Measurements from ENCODE around the gene ADAMTSL3. TPM values are rescaled to one million over a fixed set of nuclear protein-coding genes. Genes with fewer than 3 reads are reported as not detected.

The ADAMTSL3 gene
- total RNA-seq, 1 experiment from 2014 or later = not detected

DNA sequence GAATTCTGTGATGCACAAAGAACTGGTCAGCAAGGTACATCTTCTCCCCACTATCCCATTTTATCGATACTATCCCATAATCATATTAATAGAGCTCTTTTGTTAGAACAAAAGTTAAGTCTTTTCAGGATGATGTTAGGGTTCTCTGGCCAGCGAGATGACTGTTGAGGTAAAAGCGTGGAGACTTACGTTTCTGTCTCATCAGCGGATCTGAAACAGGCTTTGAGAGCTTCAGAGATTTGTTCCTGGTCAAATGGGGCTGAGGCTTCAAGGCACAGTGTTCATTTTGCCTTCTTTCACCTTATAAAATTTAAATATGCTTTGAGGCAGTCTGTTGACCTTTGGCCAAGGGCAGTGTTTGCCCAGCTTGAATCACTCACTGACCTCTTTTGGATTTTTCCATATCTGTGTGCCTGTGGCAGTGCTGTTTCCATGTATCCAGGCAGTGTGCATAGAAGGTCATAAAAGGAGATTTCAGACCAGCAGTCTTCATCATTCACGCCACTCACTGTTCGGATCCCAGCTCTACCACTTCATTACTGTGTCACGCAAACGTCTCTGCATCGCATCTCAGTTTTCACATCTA lies 3.1 kb downstream of the ADAMTSL3 start:
- DNase-seq (ENCODE audit: low read depth) = no peak

DNA sequence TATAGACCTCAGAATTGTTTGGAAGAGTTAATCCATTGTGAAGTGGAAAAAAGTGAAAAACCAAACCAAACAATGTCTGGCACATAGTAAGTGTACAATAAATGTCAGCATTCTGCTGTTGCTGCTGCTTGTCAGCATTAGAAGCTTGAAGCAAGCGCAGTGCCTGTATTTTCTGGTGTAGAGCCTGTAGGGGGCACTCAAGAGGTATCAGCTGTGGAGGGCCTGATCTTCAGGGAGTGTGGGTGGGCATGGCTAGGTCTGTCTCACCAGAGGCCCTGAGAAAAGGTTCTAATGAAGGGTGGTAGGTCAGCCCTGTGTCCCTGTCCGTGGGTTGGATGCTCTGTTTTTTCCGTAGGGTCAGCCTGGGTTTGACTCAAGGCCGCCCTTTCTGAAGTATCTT lies 3.6 kb downstream of the ADAMTSL3 start:
- DNase-seq (ENCODE audit: low read depth) = no peak

DNA sequence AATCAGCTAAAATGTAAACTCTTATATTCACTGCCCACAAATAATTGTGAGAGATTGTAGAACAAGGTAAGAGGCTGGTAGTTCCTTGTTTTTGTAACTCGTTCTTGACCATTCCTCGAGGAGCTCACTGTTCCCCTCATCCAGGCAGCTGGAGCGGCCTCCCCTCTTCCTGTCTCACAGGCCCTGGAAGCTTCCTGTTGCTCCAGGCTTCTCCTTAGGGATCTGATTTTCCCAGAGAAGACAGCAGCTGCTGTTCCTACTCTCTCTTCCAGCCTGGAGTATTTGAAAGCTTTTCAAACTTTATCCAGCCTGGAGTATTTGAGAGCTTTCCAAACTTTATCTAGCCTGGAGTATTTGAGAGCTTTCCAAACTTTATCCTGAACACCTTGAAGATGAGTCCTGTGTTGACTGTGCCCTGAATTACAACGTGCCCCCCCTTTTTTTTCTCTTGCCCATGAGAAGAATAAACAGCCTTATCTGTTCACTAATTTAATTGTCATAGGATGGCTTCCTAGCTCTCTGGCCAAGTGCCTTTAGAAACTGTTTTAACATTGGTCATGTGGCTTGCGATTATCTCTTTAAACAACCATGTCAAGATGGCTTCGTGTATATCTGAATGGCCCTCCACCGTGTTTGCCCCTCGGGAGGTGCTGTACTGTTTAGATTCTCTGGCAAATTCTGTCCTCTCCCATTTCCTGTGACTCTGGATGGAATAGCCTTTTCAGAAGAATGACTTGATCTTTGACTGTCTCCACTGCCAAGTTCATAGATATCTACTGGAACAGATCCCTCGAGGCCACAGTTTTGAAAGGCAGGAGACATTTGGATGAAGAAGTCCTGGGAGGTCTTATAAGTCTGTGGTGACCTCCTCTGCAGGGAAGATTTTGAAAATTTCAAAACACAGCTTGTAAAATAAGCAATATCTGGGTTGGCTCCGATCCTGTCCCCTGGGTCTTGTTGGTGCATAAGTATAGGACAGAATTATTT lies 4.8 kb downstream of the ADAMTSL3 start:
- no peak for DNase-seq (ENCODE audit: low read depth)

DNA sequence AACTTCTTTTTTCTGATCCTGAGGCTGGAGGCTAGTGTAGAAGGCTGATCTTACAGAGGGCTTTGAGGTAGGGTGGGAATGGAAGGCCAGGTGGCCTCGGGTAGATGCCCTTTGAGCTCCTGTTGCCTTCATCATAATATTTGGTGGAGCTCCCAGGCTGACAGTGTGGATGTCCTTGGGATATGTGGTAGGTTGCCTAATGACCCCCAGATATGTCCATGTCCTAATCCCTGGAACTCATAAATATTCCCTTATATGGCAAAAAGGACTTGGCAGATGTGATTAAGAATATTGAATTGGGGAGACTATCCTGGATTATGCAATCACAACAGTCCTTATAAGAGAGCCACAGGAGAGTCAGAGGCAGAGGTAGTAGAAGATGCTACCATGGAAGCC lies 5.5 kb downstream of the ADAMTSL3 start:
- DNase-seq (ENCODE audit: low read depth) = no peak

DNA sequence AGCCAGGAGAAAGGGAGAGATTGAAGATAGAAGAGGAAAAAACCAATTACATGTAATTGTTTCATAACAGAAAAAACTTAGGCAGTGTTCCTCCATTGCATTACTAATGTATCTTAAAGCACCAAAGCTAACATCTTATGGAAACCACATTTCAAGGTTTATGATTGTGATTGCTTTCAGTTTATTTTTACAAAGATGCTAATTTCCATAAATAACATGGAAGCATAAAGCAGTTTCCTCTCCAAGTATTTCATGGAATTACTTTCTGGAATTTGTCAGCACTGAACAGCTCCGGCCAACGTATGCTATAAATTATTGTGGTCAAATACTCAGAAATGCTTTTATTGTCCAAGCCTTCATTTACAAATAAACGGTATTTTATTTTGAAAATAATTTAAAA lies 11.6 kb downstream of the ADAMTSL3 start:
- no peak for DNase-seq (ENCODE audit: low read depth)

DNA sequence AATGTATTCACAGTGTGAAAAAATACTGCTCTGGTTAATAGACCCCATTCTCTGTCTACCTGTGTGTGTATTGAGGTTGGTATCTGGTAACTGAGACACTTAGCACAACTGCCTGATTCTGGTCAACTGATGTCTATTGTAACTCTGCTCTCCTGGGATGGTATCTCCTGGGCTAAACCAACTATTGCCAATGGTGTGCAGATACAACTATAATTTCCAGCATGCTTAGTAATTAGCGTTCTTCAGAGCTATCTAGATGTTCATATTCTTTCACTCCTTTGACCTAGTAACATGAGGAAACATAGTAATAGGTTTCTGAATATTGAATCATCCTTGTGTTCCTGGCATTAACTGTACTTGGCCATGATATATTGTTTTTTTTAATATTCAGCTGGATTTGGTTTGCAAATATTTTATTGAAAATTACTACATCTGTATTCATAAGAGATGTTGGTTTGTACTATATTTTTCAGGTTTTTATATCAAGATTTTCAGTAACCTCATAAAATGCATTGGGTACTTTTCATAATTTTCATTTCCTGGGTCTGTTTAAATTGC lies 16.8 kb downstream of the ADAMTSL3 start:
- DNase-seq (ENCODE audit: low read depth) = no peak

DNA sequence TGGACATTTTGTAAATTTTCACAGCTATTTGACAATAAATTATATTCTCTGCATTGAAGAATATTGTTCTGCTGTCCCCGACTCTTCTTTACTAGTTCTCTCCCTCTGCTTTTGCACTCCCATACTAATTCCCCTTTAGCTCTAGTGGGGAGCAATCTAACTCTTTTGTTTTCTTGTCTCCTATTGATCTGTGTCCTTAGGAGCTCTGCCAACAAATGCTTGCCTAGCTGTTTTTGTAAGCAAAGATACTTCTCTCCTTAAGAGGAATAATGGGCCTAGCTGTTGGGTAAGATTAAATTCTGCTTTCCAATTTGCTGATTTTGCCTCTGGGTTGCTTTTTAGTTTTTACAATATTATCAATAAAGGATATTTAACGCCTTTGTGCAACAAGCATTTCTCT lies 17.7 kb downstream of the ADAMTSL3 start:
- DNase-seq (ENCODE audit: low read depth) = no peak

DNA sequence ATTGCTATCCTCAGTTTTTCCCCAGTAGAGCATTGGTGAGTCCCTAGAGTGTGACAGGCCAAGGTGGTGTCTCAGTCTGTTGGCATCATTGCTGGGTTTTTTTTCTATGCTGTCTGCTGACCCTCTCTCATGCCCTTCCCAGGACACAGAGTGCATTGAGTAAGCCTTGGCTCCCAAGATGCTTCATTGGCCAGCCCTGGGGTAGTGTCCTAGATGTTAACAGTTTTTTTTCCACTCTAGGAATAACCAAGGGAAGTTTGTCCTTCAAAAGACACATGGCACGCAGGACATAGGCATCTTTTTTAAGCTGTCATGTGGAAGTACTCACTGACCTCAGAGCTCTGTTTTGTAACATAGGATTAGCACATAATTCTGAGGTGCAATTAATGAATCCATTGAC lies 19.5 kb downstream of the ADAMTSL3 start:
- no peak for DNase-seq (ENCODE audit: low read depth)

DNA sequence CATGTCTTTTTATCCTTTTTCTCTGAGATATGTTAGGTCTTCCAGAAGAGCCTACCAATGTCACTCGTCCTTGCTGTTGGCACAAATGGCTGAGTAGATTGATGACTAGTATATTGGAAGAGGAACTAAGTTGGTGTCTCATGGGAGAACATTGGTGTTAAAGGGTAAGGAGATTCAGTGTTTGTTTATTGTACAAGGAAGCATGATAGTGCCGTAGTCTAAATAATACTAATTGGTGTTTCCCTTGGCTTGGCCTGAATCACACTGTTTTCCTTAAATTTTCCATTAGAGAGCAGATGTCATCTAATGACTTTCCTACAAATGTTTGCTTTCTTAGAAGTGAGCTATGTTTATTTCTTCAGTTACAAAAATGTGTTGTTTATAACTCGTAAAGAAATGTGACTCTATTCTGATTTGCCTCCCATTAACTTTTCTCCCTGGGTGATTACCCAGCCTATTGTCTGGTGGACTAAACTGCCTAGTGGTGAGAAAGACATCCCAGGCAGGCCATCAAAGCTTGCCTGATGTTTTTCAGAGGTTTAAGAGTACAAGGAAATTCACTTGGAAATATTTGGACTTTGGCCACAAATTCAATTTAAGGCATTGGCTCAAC lies 28.7 kb downstream of the ADAMTSL3 start:
- DNase-seq (ENCODE audit: low read depth) = no peak

DNA sequence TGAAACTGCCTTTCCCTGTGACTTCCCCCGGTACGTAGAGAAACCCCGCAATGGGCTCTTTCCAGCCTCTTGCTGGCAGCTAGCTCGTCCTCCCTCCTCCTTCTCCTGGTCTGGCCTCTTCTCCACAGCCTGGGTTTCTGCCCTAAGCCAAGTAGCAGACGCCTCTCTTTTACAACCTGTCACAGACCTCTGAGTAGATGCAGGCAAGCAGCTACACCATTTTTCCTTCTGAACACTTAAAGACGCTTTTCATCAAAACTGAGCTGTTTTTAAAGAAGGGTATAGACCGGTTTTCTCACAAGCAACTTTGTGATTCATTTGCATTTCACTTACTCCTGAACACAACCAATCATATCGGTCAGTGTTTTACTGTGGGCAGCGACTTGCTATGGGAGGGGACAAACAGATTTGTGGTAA lies 32.0 kb downstream of the ADAMTSL3 start:
- DNase-seq (ENCODE audit: low read depth) = no peak

DNA sequence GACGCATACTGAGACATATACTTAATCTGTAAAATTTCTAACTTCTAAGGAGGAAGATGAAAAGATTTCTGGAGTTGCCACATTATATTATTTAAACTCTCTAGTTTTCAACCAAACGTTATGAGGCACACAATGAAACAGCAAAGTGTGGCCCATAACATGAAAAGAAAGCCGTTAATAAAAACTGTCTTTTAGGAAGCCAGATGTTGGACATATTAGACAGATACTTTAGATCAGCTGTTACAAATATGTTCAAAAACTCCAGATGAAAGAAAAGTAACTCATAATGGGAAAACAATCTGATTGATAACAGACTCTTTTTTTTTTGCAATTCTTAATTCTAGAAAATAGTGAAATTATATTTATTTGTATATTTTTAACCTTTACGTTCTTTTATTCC lies 34.3 kb downstream of the ADAMTSL3 start:
- DNase-seq (ENCODE audit: low read depth) = no peak

DNA sequence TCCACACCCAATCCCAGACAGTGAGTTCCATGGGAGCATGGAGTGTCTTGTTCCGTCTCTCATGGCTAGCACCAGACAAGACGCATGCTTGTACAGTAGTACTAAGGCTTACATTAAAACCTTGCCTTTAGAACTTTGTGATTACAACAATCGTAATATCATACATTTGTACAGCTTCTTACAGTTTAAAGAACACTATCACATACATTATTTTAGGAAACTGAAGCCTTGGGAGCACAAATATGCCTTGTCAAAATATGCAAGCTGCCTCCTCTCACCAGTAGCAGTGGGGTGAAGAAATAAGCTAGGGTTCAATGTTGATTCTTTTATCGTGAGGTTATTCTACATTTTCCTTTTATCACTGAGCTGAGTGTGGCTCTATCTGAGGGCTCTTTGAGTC lies 36.8 kb downstream of the ADAMTSL3 start:
- no peak for DNase-seq (ENCODE audit: low read depth)

DNA sequence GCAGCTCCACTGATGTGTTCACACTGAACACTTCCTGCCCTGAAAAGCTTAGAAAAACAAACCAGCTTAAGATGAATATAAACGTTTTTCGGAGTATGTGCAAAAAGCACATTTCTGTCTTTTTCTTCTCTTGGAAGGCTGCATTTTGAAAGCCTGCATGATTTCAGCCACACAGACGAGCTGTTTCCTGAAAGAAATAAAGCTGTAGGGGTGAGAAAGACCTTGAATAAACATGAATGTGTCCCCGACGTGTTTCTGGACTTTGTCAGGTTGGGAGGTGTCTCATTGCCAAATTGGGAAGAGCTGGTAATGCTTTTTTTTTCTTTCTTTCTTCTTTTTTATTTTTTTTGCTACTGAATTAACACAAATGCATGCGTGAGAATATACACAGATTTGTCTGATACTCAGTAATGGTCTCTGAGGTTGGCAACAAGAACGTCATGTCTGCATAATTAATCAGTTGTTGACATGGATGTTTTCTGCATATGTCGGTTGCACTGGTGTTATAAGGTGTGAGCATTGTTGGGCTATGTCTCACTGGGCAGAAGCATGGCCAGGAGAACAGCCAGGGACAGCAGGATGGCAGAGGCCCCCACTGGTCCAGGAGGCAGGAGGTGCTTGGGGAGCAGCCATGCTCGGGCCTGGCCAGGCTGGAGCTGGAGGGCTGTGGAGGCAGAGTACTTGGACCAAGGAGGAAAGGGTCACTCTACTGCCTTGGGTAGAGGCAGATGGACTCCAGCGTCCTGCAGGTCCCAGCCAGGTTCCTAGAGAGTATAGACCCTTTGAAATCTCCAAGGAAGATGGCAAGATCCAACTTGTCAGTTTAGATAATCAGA lies 39.0 kb downstream of the ADAMTSL3 start:
- no peak for DNase-seq (ENCODE audit: low read depth)

DNA sequence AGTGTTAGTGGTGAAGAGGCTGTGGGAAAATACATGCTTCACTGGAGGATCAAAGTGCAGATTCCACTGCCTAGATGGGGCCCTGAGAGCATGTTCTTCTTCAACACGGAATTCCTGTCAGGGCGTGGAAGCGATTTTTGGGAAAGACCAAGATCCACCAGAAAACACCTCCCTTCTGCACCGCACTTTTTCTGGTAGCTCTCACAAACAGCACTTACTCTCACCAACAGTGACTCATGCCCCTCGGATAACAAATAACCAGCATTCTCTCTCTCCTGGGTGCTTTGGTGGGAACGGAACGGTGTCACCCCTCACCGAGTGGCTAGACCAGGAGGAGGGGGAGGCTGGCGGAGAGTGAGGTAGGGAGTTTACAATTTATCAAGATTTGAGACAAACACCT lies 40.1 kb downstream of the ADAMTSL3 start:
- DNase-seq (ENCODE audit: low read depth) = peak; percentile 2

DNA sequence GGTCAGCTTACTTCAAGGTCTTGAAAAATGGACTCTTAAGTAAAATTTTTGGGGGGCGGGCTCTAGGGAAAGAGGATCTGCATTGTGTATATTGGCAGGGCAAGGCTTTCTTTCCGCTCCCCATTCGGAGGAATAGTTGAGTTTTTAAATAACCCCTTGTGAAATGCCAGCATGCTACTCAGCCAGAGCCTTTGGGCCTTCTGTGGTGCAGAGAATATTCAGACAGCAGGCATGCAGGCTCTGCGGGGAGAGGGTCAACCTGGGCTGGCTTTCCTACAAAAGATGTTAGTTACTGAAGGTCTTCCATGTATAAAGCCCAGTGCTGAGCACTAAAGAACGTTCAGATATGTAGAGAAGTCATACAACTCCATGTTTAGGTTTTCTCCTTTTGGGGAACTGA lies 40.6 kb downstream of the ADAMTSL3 start:
- DNase-seq (ENCODE audit: low read depth) = no peak

DNA sequence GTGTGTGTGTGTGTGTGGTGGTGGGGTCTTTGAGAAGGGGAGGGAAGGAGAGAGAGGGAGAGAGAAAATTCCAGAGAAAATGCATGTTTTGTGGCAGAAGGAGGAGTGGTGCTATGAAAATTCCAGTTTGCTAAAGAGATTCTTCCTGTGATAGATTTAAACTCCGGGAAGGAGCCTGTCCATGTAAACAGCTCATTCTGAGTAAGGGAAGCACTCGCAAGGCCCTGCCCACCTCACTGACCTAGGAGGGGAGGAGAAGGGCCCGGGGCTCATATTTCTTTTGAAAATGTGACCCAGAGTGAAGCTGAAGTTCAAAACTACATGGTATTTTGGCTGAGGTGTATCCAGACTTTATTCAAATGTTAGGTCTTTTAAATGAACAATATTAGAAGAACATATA lies 41.3 kb downstream of the ADAMTSL3 start:
- no peak for DNase-seq (ENCODE audit: low read depth)

DNA sequence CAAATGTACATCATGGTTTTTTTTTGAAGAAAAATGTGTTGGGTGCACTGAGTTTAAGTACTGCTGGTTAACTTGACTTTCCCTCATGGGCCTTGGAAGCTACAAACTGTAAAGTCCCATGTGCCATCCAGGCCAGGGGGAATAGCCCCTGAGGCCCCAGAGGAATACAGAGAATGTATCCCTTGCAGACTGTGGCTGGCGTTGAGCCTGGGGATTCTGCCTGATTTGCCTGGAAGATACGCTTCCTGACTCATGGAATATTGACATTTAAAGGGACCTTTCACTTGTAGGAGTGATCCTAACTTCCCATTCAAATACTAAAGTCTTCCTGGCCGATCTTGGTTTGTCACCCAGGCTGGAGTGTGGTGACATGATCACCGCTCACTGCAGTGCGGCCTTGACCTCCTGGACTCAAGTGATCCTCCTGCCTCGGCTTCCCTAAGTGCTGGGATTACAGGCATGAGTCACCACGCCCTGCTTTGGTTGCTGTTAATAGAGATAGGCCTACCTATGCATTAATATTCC lies 42.0 kb downstream of the ADAMTSL3 start:
- peak; percentile 3 for DNase-seq (ENCODE audit: low read depth)

DNA sequence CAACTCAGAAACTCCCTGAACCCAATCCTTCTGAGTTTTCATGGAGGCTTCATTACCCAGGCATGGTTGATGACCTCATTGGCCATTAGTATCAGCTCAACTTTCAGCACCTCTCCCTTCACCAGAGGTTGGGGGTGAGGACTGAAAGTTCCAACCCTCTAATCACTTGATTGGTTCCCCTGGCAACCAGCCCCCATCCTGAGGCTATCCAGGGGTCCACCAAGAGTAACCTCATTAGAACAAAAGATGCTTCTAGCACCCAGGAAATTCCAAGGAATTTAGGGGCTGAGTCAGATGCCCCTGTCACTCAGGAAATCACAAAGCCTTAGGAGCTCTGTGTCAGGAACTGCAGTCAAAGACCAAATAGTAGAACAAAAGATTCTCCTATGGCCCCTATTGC lies 43.8 kb downstream of the ADAMTSL3 start:
- DNase-seq (ENCODE audit: low read depth) = no peak

DNA sequence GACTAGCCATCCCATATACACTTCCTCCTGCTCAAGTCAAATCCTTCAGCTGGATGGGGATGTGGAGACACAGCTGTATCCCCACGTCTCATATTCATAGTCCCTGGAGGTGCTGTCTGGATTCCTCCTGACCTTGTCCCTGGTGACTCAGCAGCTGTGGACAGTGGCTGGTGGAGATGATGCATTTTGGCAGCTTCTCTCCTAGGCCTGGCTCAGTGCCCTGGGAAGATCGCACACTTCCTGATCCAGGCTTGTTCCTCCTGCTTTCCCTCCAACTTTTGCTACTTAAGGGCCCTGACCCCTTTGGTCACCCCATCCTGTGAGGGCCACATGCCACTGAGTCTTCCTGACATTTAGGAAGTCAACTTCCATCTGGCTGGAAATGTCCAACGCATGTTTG lies 44.4 kb downstream of the ADAMTSL3 start:
- DNase-seq (ENCODE audit: low read depth) = peak; percentile 47

DNA sequence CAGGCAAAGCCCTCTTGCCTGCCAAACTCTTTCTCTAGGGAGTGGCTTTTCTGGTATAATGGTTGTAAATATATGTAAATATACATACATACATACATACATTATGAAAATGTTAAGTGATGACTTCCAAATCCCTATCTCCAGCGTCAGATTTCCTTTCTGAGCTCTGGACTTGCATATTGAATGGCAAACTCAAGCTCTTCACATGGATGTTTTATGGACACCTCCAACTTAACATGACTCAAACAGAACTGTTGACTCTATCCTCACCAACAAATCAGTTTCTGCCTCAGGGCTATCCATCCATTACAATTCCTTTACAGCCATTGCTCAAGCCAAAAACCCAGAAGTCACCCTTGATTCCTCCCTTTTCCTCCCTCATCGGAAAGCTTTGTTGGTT lies 45.1 kb downstream of the ADAMTSL3 start:
- no peak for DNase-seq (ENCODE audit: low read depth)

DNA sequence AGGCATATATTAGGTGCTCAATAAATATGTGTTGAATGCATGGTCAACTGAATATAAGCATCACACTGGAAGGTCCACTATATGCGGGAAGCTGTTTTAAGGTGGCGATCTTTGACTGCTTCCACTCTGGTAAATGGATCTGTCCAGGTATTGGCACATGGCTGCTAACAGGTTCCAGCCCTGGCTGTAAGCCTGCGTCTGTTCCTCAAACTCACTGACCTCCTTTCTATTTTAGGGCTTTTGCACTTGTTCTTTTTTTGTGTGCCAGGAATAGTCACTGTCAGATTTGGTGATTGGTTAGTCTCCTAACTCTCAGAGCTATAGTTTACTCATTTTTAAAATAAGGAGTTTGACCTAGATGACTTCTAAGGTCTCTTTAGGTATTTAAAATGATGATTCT lies 46.2 kb downstream of the ADAMTSL3 start:
- no peak for DNase-seq (ENCODE audit: low read depth)

Data from RPMI7951 (cell line).